MCF 10A (cell line): ENCODE results near the gene BMPR1B. TPM values are rescaled to one million over a fixed set of nuclear protein-coding genes. Genes with fewer than 3 reads are reported as not detected.

Source experiments
- BruUV-seq: library from RNA; stranded (reverse); fragments of 400-500 nt; replicated peaks from 2 replicates; lab custom pipeline; 2021; lab: Mats Ljungman, UMichigan
- CTCF ChIA-PET: fragments of 300-600 bp; sonication (Branson Sonifier 250); formaldehyde crosslinking; extraction: SDS; loops from one replicate; lab custom pipeline; 2021; ENCODE audit warnings: antibody characterized with exemption, inconsistent platforms; lab: Yijun Ruan, JAX
- POLR2A ChIA-PET: fragments of 300-600, 350-650 bp; sonication (Branson Sonifier 250); formaldehyde crosslinking; extraction: SDS; loops from one replicate; lab custom pipeline; 2020; ENCODE audit warnings: antibody characterized with exemption, inconsistent platforms; lab: Yijun Ruan, JAX
- DNase-seq: peaks from one replicate; pipeline ENCODE4 v3.0.0-alpha.2; 2018; ENCODE audit not compliant: unreplicated experiment
- H3K27ac Mint-ChIP-seq: one replicate; pipeline ENCODE4 v1.8.0; 2022; ENCODE audit warnings: mild to moderate bottlenecking, low read depth, mixed read lengths; ENCODE audit not compliant: unreplicated experiment
- H3K27me3 Mint-ChIP-seq: one replicate; pipeline ENCODE4 v1.8.0; 2022; ENCODE audit warnings: mixed read lengths; ENCODE audit not compliant: insufficient read depth, unreplicated experiment
- H3K36me3 Mint-ChIP-seq: one replicate; pipeline ENCODE4 v1.8.0; 2022; ENCODE audit warnings: mild to moderate bottlenecking, moderate library complexity, mixed read lengths; ENCODE audit not compliant: insufficient read depth, unreplicated experiment
- H3K4me1 Mint-ChIP-seq: one replicate; pipeline ENCODE4 v1.8.0; 2022; ENCODE audit warnings: mixed read lengths; ENCODE audit not compliant: insufficient read depth, unreplicated experiment
- H3K4me3 Mint-ChIP-seq: one replicate; pipeline ENCODE4 v1.8.0; 2022; ENCODE audit warnings: mild to moderate bottlenecking, moderate library complexity, mixed read lengths; ENCODE audit not compliant: unreplicated experiment
- H3K9me3 Mint-ChIP-seq: one replicate; pipeline ENCODE4 v1.8.0; 2022; ENCODE audit warnings: mixed read lengths; ENCODE audit not compliant: unreplicated experiment
- CTCF ChIP-seq: fragments of 200-600 bp; IDR thresholded peaks from one replicate; pipeline ENCODE4 v1.8.0; 2022; ENCODE audit warnings: antibody characterized with exemption, mild to moderate bottlenecking; ENCODE audit not compliant: unreplicated experiment
- intact Hi-C: fragments of 100-400 bp; cut with micrococcal nuclease; formaldehyde crosslinking; loops from 2 replicates; pipeline ENCODE4 v1.14.1; 2022
- total RNA-seq: library from RNA; stranded (reverse); gene quantifications from 2 replicates; pipeline ENCODE4 v1.2.3, GENCODE V29; 2022

The BMPR1B gene
- total RNA-seq, 1 experiment from 2014 or later = 18.8 TPM

GRCh38 chr4:95158626-95159025 is 400.9 kb downstream of the BMPR1B start:
- Mint-ChIP-seq H3K27ac (peak overlapping the region; percentile 27), H3K36me3 (peaks cover 12% of the 10 kb centered on the region), H3K27me3 (no peaks in the 10 kb centered on the region), H3K4me1 (no peaks in the 10 kb centered on the region), H3K9me3 (no peaks in the 10 kb centered on the region), H3K4me3 (no peak overlapping the region)
- intact Hi-C loops = no loop called here
- TF ChIP-seq CTCF = no peak
- no TSS peak for BruUV-seq
- DNase-seq = no peak
- CTCF ChIA-PET = interaction anchor here (0.6 to 0.8 kb wide), 5 partner anchors 10 to 750 kb away, joined by 3 to 5 read pairs (median 3); no protein-coding TSS in a partner anchor
- POLR2A ChIA-PET = interaction anchor here (0.6 to 0.7 kb wide), 3 partner anchors 12 to 538 kb away, joined by 3 read pairs; no protein-coding TSS in a partner anchor

- Mint-ChIP-seq H3K27me3 (no peaks in the 10 kb centered on the region), H3K36me3 (peaks cover 14% of the 10 kb centered on the region), H3K27ac (peak overlapping the region; percentile 9), H3K4me3 (no peak overlapping the region), H3K4me1 (no peaks in the 10 kb centered on the region), H3K9me3 (no peaks in the 10 kb centered on the region)
- CTCF ChIA-PET = interaction anchor here (0.6 kb wide), 3 partner anchors 10 to 749 kb away, joined by 3 to 5 read pairs (median 3); no protein-coding TSS in a partner anchor
- TF ChIP-seq CTCF = no peak
- no peak for DNase-seq
- intact Hi-C loops = no loop called here
- no TSS peak for BruUV-seq
- POLR2A ChIA-PET = interaction anchor here (0.6 kb wide), 1 partner anchor 11 kb away, joined by 3 read pairs; no protein-coding TSS in a partner anchor
These were observed 401.6 kb downstream of the BMPR1B start for GRCh38 chr4:95159384-95159783.

DNA sequence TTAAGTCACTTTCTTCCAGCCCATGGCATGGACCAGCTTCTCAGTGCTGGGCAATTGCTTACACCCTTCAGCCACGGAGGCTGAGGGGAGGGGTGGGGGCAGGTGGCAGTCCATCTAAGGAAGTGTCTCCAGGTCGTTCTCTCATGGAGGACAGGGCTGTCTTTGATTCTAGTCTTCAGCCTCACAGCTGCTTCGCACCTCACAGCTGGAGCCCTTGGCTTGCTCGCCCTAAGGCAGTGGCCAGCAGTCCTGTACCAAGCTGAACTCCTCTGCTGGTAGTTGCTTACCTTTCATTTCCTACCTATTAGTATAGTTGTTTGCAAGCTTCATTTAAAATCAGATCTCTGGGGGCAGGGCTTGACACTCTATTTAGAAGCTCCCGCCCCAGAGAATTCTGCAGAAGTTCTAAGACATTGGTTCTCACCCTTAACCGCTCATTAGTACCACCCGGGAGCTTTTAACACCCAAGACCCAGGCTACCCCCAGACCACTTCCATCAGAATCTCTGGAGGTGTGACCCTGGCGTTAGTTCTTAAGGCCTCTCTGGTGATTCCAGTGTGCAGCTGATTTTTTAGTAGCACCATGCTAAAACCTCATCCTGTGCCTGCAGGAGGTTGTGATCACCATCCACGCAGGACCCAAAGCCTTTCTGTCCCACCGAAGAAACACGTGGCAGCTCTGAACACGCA is 404.2 kb downstream of the BMPR1B start:
- DNase-seq = no peak
- H3K4me3 Mint-ChIP-seq = no peak overlapping the region
- no peaks in the 10 kb centered on the region for H3K9me3 Mint-ChIP-seq
- H3K4me1 Mint-ChIP-seq = no peaks in the 10 kb centered on the region
- ChIA-PET CTCF (interaction anchor here (0.5 to 1.7 kb wide), 4 partner anchors 18 to 1991 kb away, joined by 3 to 5 read pairs (median 4); no protein-coding TSS in a partner anchor), POLR2A (no interaction called here)
- TF ChIP-seq CTCF = no peak
- BruUV-seq = no TSS peak
- H3K27ac Mint-ChIP-seq = no peak overlapping the region
- peaks cover 14% of the 10 kb centered on the region for H3K36me3 Mint-ChIP-seq
- H3K27me3 Mint-ChIP-seq = no peaks in the 10 kb centered on the region
- intact Hi-C loops = no loop called here

DNA sequence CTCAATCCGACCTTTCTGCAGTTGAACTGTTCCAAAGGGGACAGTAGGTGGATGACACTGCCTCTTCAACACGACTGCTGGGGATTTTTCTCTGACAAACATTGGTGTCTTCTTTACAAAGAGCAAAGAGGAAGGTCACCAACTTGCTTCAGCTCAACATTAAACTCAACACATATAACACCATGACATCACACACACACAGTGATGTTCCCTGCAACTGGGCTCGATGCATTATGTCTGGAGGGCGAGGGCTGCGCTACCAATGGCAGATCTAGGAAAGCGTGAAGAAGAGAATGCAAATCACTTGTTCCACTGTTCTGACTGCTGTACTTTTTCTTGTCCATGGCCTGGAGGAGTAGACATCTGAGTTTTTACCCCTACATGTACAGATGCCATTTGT is 405.1 kb downstream of the BMPR1B start:
- Mint-ChIP-seq H3K27me3 (no peaks in the 10 kb centered on the region), H3K4me1 (no peaks in the 10 kb centered on the region), H3K4me3 (no peak overlapping the region), H3K9me3 (no peaks in the 10 kb centered on the region), H3K36me3 (peaks cover 14% of the 10 kb centered on the region), H3K27ac (no peak overlapping the region)
- ChIA-PET CTCF (no interaction called here), POLR2A (no interaction called here)
- no peak for TF ChIP-seq CTCF
- intact Hi-C loops = no loop called here
- DNase-seq = no peak
- no TSS peak for BruUV-seq
